ENCODE data around the gene CORIN. TPM values are rescaled to one million over a fixed set of nuclear protein-coding genes. Genes with fewer than 3 reads are reported as not detected.
"Not testable (repeated sequence)": the region's sequence is repeated elsewhere in the genome, so short reads cannot be mapped to it uniquely, and the experiment has no call there.

CORIN gene
- total RNA-seq, 1 donor from 2014 or later = 92.0 TPM

GRCh38 chr4:47562297-47562696, 275.6 kb downstream of the CORIN start:
- peaks cover 70% of the 10 kb centered on the region for H3K36me3 ChIP-seq

GRCh38 chr4:47561331-47561730, 276.5 kb downstream of the CORIN start:
- H3K4me3 ChIP-seq = no peak overlapping the region
- no peak for TF ChIP-seq CTCF (IDR thresholded peaks at IDR 0.05; ENCODE audit: borderline replicate concordance)
- intact Hi-C loops (cut with micrococcal nuclease) = loop anchor here (10.0 kb wide), 1 partner anchor 97 kb away; the partner anchor contains the start of gene COMMD8

More at GRCh38 chr4:47562297-47562696, 275.6 kb downstream of the CORIN start:
- Histone ChIP-seq H3K27ac (replicated peaks) (no peak overlapping the region), H3K27me3 (ENCODE audit: low read depth) (no peaks in the 10 kb centered on the region), H3K4me3 (no peak overlapping the region), H3K4me1 (no peaks in the 10 kb centered on the region), H3K9me3 (replicated peaks) (no peaks in the 10 kb centered on the region)
- no peak for DNase-seq
- no peak for TF ChIP-seq CTCF (IDR thresholded peaks at IDR 0.05; ENCODE audit: borderline replicate concordance)
- intact Hi-C loops (cut with micrococcal nuclease) = loop anchor here (10.0 kb wide), 1 partner anchor 97 kb away; the partner anchor contains the start of gene COMMD8

GRCh38 chr4:47560682-47561081, 277.2 kb downstream of the CORIN start:
- no peak for TF ChIP-seq CTCF (IDR thresholded peaks at IDR 0.05; ENCODE audit: borderline replicate concordance)
- Histone ChIP-seq H3K4me3 (no peak overlapping the region), H3K4me1 (no peaks in the 10 kb centered on the region), H3K9me3 (replicated peaks) (no peaks in the 10 kb centered on the region), H3K36me3 (peaks cover 58% of the 10 kb centered on the region), H3K27me3 (ENCODE audit: low read depth) (no peaks in the 10 kb centered on the region), H3K27ac (replicated peaks) (no peak overlapping the region)
- intact Hi-C loops (cut with micrococcal nuclease) = loop anchor here (10.0 kb wide), 1 partner anchor 96 kb away; the partner anchor contains the start of gene COMMD8
- DNase-seq = no peak

More at GRCh38 chr4:47561331-47561730, 276.5 kb downstream of the CORIN start:
- no peaks in the 10 kb centered on the region for H3K4me1 ChIP-seq
- no peaks in the 10 kb centered on the region for H3K27me3 ChIP-seq (ENCODE audit: low read depth)
- no peak overlapping the region for H3K27ac ChIP-seq (replicated peaks)
- peaks cover 64% of the 10 kb centered on the region for H3K36me3 ChIP-seq
- DNase-seq = no peak
- no peaks in the 10 kb centered on the region for H3K9me3 ChIP-seq (replicated peaks)

GRCh38 chr4:47557255-47557654, 280.6 kb downstream of the CORIN start:
- no peak overlapping the region for H3K27ac ChIP-seq (replicated peaks)
- no peak for TF ChIP-seq CTCF (IDR thresholded peaks at IDR 0.05; ENCODE audit: borderline replicate concordance)
- H3K4me3 ChIP-seq = no peak overlapping the region
- H3K9me3 ChIP-seq (replicated peaks) = no peaks in the 10 kb centered on the region
- no peaks in the 10 kb centered on the region for H3K4me1 ChIP-seq
- H3K36me3 ChIP-seq = peaks cover 56% of the 10 kb centered on the region
- no peaks in the 10 kb centered on the region for H3K27me3 ChIP-seq (ENCODE audit: low read depth)
- intact Hi-C loops (cut with micrococcal nuclease) = no loop called here
- DNase-seq = no peak

- H3K36me3 ChIP-seq = peaks cover 54% of the 10 kb centered on the region
- H3K9me3 ChIP-seq (replicated peaks); H3K4me1 ChIP-seq; H3K4me3 ChIP-seq; intact Hi-C loops (cut with micrococcal nuclease); DNase-seq; H3K27me3 ChIP-seq (ENCODE audit: low read depth); H3K27ac ChIP-seq (replicated peaks): not testable (repeated sequence)
These were observed 281.9 kb downstream of the CORIN start for GRCh38 chr4:47555920-47556319.

- no peak for TF ChIP-seq CTCF (IDR thresholded peaks at IDR 0.05; ENCODE audit: borderline replicate concordance)
- DNase-seq = no peak
- Histone ChIP-seq H3K4me3 (no peak overlapping the region), H3K9me3 (replicated peaks) (no peaks in the 10 kb centered on the region), H3K27me3 (ENCODE audit: low read depth) (no peaks in the 10 kb centered on the region), H3K4me1 (no peaks in the 10 kb centered on the region), H3K36me3 (peaks cover 68% of the 10 kb centered on the region), H3K27ac (replicated peaks) (no peak overlapping the region)
- intact Hi-C loops (cut with micrococcal nuclease) = no loop called here
These were observed 284.3 kb downstream of the CORIN start for GRCh38 chr4:47553329-47554125.
